Activated CD8-positive, alpha-beta memory T cell treated with anti-CD3 and anti-CD28 coated beads for 1 hour (primary cell): ENCODE measurements around the gene CHURC1.

Experiments used
- DNase-seq, 2 donors: peaks; one replicate each; pipeline ENCODE4 v3.0.0-alpha.2; 2020; ENCODE audit warnings: low read depth in 1 of 2; ENCODE audit errors: extremely low read depth in 1 of 2

The CHURC1 gene

DNA sequence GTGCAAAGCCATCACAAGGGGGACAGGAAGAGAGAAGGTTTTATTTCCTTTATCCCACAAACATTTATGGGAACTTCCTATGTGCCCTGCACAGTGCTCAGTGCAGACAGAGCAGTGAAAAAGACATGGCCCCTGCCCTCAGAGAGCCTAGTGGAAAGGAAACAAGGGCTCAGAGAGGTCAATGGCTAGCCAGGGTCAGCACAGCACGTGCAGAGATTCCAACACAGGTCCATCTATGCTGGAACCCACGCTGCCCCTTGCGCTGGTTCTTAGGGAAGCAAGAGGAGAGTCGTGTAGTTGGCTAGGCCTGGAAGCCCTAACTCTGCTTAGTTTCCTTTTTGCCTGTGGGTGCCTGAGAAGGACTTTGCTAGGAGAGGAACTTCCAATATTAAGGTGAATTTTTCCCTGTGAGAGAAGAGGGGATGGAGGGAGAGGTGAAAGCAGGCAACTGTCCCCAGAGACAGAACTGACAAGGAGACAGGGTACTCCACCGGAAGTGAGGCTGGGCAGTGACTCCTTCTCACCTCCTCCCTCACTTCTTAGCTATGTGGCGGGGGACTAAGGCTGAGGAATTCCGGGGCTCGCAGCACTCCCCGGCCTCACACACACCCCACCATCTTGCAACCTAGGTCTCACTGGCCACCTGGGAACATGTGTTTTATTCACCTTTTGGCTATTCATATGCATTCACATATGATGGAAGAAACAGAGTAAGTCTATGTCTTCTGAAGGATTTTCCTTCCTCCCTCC lies 40.4 kb downstream of the CHURC1 start:
- DNase-seq, result no peak

DNA sequence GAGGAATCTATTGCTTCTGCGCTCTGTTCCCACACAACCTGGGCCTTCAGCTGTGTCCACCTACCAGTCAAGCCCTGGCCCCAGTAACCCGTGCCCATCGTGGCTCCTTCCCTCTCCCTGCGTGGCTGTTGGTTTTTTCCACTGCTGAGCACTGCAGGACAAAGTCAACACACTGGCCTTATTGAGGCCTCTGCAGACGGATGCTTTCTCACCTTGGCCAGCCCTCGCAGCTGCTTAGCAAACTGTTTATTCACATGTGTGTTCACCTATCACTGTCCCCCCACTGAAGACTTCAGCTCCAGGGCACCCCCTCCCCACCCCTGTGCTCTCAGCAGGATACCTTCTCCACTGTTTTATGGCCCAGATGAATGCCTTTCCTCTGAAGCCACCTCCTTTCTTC lies 41.0 kb downstream of the CHURC1 start:
- DNase-seq, result no peak

DNA sequence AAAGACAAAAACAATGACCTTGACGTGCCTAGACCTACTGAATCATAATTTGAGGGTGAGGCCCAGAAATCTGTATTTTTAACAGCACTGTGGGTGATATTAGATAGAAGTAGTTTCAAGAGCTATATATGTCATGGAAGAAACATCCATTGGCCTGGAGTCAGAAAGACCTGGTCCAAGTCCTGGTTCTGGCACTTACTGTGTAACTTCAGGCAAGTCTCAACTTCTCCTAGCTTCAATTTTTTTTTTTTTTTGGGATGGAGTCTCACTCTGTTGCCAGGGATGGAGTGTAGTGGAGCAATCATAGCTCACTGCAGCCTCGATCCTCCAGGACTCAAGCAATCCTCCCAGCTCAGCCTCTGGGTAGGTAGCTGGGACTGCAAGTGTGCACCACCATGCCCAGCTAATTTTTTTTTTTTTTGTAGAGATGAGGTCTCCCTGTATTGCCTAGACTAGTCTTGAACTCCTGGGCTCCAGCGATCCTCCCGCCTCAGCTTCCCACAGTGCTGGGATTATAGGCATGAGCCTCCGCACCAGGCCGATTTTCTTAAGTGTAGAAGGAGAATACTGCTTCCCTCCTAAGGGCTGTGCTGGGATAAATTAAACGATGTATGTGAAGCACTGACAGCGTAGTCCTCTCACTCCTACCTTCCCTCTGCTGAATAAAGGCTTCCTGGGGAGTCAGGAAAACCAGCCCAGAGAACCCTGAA lies 42.6 kb downstream of the CHURC1 start:
- DNase-seq, result no peak

DNA sequence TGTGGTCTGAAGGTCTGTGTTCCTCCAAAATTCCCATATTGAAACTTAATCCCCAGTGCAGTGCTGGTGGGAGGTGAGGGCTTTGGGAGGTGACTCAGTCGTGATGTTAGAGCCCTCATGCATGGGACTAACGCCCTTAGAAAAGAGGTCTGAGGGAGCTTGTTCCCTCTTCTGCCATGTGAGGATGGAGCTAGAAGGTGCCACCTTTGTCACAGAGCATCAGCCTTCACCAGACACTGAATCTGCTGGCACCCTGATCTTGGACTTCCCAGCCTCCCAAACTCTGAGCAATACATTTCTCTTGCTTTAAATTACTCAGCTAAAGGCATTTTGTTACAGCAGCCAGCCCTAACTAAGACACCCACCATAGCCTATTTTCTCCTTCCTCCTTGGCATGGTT lies 43.9 kb downstream of the CHURC1 start:
- no peak for DNase-seq

DNA sequence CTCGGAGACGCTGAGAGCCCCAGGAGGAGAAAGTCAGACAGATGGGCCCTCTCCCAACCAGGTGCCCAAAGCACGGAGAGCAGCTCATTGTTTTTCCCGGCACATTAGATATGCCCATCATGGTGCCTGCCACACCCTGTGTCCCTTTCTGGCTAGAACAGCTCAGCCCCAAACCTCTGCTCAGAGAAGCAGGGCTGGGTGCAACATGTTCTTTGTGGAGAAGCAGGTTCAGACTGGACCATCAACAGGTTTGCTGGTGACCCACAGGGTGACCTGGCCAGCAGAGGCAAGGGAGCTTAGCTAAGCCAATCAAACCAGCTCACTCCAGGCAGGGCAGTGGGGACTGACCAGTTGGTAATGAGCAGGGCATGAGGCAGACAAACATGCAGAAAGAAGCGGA lies 44.5 kb downstream of the CHURC1 start:
- DNase-seq, result no peak

DNA sequence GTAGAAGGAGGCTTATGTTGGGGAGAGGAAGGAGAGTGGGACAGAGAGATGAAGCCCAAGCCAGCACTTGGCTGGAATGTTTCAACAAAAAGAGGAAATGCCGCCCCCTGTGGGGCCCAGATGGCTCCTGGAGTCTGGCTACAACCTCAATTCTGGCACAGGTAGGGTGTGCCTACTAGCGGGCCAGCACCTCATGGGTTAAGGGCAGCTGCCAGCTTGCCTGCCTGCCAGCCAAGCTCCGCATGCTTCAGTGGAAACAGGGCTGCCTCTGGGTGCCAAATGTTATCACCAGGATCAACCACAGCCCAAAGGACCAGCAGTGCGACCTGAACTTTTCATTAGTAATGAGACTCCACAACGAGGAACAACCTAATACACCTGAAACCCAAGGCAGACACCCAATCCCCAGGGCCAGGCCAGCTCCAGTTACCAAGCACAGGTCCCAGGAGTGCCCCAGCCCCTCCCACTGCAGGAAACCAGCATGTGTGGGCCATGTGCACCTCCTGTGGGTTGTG lies 46.6 kb downstream of the CHURC1 start:
- no peak for DNase-seq

DNA sequence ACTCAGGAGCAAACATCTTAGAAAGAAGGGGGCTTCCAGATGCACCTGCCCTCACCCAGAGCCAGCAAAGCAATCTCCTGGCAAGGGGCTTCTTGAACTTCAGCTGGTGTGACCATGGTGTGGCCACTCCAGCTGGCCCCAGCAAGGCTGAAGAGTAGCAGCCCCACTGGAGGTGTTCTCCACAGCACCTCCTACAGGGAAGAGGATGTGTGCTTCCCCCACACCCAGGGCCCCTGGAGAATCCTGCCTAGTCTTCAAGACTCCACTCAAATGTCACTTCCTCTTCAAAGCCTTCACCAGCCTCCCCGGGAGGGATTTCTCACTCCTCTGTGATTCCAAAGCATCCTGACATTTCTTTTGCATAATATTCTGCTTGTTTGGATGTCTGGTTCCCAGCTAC lies 49.4 kb downstream of the CHURC1 start:
- DNase-seq, result no peak

DNA sequence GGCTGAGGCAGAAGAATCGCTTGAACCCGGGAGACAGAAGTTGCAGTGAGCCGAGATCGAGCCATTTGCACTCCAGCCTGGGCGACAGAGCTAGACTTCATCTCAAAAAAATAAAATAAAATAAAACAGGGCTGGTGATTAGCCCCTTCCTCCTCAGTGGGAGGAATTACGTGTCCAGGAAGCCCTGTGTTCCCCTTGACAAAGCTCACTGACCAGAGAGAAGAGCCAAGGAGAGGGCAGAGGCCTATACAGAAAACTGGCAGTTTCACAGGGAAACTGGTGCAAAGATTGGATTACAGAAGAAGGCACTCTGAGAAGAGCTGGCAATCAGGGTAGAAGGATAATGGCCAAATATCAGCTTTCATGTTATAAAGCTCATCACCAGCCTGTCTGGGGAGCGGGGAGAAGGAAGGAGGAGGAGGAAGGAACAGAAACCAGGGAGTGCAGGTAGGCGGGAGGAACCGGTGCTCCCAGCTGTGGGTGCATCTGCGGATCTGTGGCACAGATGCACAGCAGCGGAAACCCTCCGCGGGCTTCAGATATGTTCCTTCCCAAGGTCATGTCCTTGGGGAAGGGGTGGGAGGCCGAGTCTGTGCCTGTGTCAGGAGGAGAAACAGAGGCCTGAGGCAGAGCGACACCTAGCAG lies 51.2 kb downstream of the CHURC1 start:
- DNase-seq, result no peak

DNA sequence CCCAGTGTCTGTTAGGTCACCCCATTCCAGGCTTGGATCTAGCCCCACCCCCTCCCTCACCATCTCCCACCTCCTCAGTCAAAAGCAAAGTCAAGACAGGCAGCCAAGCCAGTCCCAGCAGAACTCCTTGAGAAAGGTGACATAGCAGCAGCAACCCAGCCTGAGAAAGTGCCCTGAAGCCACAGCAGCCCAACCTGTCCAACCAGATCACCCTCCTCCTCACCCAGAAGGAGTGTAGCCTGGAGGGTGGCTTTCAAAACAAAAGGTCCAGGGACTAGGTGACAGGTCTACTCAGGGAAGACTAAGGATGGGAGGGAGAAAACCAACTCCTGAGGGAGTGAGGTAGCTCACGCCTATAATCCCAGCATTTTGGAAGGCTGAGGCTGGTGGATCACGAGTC lies 52.7 kb downstream of the CHURC1 start:
- DNase-seq, result no peak

DNA sequence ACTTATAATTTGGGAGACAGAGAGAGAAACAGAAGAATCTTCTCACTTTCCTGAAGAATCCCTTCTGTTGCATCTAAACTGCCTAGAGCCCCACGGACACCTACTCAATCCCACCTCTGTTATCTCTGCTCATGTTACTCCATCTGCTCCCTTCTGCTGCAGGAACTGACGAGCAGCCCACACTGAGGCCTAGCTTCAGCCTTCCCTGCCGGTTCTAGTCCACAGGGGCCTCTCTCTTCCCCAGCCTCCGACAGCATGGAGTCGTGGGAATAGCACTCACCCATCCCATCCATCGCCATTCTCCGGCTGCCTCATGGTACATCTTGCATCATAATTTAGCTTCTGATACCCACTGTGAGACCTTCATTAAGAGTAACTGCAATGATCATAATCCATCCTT lies 53.9 kb downstream of the CHURC1 start:
- DNase-seq, result no peak

DNA sequence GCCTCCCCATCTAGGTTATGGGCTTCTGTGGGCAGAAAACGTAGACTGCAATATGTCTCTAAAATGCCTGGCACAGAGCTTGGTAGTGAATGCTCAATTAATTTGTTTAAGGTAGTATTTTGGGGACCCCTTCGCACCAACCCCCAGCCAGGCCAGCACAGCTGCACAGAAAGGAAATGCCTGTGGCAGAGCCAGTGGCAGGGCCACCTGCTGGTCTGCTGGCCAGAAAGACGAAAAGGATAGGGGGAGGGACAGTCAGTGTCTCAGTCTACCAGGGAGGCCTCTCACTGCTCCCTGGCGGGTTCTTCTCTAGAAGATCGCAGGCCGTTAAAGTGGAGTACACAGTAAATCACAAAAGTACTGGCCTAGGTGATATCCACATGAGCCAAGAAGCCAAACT lies 54.4 kb downstream of the CHURC1 start:
- no peak for DNase-seq

DNA sequence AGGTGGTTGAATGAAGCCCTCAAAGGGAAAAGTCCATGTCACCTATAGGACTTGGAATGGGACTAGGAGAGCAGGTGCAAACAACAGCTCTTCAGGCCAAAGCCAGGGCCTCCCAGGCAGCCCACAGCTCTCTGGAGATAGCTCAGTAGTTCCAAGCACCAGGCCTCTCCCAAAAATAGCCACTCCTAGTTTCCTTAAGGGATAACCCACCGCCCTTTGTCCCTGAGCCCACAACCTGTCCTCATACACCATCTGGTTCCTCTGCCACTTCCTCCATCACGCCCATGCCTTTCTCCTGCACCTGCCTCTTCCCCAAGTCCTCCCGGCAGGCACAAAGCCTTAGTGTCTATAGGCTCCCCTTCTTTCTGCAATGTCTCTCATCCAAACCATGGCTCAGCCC lies 55.8 kb downstream of the CHURC1 start:
- DNase-seq, result no peak

DNA sequence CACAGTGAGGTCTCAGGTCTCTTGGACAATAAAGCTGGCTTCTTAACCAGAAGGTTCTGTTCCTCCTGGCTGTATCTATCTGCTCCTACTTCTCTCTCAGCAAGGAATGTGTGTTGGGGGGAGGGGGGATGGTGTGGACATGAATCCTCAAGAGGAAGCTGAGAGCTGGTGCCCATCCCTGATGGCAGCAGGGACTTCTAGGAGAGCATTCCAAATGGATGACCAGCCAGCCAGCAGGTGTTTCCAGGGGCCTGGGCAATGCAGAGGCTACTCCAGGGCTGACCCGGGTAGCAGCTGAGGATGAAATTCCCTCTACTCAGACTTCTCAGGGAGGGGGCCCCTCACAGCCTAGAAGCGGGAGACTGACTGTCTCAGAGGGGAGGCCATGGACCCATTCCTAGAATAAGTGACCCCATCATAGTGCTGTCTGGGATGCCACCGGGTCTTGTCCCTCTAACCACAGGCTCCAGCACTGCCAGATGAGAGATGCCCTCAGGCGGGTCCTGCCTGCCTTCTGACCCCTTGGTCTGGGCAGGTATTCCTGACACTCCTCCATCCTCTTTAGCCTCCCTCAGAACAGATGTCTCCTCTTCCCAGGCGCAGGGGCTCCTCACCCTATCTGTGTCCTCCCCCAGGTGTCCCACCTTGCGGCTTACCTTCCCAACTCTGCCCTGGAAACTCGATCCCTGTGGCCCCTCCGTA lies 56.7 kb downstream of the CHURC1 start:
- DNase-seq, result no peak

DNA sequence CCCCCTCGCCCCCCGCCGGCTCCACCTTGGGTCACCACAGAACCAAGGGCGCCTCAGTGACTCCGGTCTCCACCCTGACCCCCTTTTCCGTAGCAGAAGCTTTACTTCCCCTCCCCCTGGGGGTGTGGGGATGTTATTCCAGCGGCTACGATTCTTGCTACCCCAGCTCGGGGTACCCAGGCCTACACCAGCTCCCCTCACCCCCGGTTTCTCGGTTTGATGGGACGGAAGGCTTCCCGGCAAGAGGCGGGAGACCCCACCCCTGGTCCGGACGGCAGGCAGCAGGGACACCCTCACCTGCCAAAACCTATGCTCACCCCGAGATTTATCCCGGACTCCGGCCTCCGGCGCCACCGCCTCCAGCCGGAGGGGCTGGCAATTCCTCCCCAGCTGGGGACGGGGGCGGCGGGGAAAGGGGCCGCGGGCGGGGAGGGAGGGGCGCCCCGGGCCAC lies 57.3 kb downstream of the CHURC1 start:
- no peak for DNase-seq

DNA sequence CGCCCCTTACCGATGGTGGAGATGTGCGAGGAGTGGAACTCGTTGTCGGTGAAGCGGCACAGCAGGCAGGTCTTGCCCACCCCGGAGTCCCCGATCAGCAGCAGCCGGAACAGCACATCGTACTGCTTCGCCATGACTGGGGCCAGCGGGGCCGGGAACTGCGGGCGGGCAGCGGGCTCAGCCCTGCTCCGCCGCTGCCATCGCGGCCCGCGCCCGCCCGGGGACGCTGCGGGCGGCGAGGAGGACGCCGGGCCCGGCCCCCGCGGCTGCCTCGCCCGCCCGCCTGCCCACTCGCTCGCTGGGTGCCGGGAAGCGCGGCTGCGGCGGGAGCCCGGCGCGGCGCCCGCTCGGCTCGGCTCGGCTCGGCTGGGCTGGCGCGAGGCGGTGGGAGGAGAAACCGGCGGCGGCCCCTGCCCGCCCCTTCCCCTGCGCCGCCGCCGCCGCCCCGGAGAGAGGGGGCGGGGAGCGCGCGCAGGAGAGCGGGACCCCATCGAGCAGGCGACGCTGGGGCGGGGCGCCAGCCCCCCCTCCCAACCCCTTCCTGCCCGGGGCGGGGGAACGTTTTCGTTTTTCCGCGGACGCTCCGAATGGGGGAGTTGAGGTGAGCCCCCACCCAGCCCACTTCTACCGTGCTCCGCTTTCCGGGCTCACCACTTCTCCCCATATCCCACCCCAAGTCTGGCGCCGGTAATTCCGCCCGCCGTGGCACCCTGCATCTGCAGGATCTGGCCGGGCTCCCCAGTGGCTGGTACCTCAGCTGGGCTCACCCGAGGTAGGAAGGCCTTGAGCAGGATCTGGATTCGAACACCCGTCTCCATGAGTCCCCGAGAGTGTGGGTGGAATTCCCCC lies 57.9 kb downstream of the CHURC1 start, which contains the start of gene RAB15:
Gene RAB15, minus strand, starts transcription at position 394 of the 849 bp plus-strand sequence. Its CDS starts 260 bp downstream, at position 134.
- peak in 1 of 2 donors; percentile 17 for DNase-seq

DNA sequence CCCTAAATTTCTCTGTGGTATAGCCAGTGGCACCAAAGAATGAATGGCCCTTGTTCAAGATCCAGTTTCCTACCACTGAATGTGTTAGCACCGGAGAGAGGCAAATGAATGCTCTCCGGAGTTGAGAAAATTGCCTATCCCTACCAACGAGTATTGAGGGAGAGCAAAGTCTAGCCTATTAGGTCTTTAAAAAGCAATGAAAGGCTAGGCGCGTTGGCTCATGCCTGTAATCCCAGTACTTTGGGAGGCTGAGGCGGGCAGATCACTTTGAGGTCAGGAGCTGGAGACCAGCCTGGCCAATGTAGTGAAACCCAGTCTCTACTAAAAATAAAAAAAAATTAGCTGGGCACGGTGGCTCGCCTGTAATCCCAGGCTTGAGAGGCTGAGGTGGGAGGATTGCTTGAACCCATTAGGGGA lies 58.8 kb downstream of the CHURC1 start:
- no peak for DNase-seq

DNA sequence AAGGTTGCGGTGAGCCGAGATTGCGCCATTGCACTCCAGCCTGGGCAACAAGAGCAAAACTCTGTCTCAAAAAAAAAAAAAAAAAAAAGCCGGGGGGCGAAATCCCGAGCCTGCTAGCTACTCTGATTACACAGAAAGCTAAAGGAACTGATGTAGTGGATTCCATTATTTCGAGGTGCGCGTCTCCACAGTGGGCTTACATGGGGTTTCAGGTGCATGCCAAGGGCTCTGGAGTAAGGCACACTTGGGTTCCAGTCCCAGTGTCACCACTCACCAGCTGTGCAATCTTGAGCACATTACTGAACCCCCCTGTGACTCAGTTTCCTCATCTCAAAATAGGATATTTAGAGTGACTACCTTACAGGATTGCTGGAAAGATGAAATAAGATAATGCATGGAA lies 59.6 kb downstream of the CHURC1 start:
- no peak for DNase-seq

DNA sequence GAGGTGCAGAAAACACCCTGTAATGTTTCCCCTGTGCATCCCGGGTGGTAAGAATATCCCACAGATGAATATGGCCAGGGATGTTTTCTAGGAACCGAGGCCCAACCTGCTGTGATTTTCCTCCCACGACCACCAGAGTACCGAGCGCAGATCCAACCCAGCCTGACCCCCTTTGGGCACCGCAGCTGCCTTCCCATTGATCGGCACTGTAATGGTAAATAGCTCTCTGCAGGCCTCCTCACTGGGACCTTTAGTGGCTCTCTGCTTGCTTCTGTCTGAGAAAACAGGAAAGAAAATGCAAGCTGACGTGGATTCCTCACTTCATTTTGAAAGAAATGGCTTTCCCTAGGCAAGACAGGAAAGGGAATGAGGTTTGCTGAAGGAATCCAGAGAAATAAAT lies 60.3 kb downstream of the CHURC1 start:
- DNase-seq, result no peak

DNA sequence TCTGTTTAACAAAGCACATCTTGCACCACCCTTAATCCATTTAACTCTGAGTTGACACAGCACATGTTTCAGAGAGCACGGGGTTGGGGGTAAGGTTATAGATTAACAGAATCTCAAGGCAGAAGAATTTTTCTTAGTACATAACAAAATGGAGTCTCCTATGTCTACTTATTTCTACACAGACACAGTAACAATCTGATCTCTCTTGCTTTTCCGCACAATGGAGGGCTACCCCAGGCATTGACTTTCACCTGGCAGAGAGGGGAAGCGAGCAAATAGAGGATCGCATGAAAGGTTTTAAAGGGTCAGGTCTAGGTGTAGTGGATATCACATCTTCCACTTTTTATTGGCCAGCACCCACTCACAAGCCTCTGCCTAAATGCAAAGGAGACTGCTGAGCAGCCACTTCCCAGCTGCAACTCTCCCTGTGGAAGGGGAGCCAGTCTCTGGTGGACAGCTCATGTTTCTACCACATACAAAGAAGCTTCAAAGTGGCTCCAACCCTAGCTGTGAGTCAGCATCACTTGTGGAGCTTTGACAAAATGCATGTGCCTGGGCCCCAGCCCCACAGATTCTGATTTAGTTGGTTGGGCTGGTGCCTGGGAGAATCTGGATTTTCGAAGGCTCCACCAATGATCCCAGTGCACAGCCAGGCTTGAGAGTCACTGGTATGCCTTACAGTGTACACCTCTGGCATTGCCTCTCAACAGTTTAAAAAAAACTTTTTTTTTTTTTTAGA lies 65.2 kb downstream of the CHURC1 start:
- DNase-seq, result no peak
